OCI-LY7 (cell line): Measurements from ENCODE around the gene DNASE2. TPM values are rescaled to one million over a fixed set of nuclear protein-coding genes. Genes with fewer than 3 reads are reported as not detected.

Experiments used
- BruUV-seq: library from RNA; stranded (reverse); fragments of 400-500 nt; replicated peaks from 2 replicates; lab custom pipeline; 2021; lab: Mats Ljungman, UMichigan
- CTCF ChIA-PET: fragments of 300-600 bp; sonication (Branson Sonifier 250); formaldehyde crosslinking; loops from one replicate; lab custom pipeline; 2022; ENCODE audit warnings: antibody characterized with exemption; ENCODE audit not compliant: unreplicated experiment; lab: Charles Lee
- POLR2A ChIA-PET: fragments of 300-600 bp; sonication (Branson Sonifier 250); formaldehyde crosslinking; loops from one replicate; lab custom pipeline; 2022; ENCODE audit warnings: antibody characterized with exemption; lab: Charles Lee
- DNase-seq: peaks from one replicate; pipeline ENCODE4 v3.0.0-alpha.2; 2015; ENCODE audit warnings: low spot score
- H2AFZ ChIP-seq: fragments of 200-600 bp; sonication (generic), shearing (Covaris generic); 2 replicates; pipeline ENCODE4 v1.6.1; 2014; ENCODE audit warnings: mild to moderate bottlenecking, antibody characterized with exemption, low read length, moderate library complexity
- H3K27ac ChIP-seq: fragments of 200-600 bp; sonication (generic); 2 replicates; pipeline ENCODE4 v1.5.1; 2014; ENCODE audit warnings: mixed run types, low read depth, mild to moderate bottlenecking, moderate library complexity, low read length, inconsistent platforms; ENCODE audit not compliant: poor library complexity, severe bottlenecking
- H3K36me3 ChIP-seq: fragments of 200-600 bp; sonication (generic); 2 replicates; pipeline ENCODE4 v1.6.1; 2014; ENCODE audit warnings: mild to moderate bottlenecking, antibody characterized with exemption, low read length, moderate library complexity, mixed read lengths; ENCODE audit not compliant: insufficient read depth
- H3K4me1 ChIP-seq: fragments of 200-600 bp; sonication (generic); 2 replicates; pipeline ENCODE4 v1.5.1; 2014; ENCODE audit warnings: mild to moderate bottlenecking, low read length; ENCODE audit not compliant: insufficient read depth, poor library complexity, severe bottlenecking
- H3K4me2 ChIP-seq: fragments of 200-600 bp; sonication (generic); 2 replicates; pipeline ENCODE4 v1.6.1; 2014; ENCODE audit warnings: mild to moderate bottlenecking, low read length
- H3K4me3 ChIP-seq: fragments of 200-600 bp; sonication (generic); 2 replicates; pipeline ENCODE4 v1.5.1; 2014; ENCODE audit warnings: mild to moderate bottlenecking, low read depth, low read length; ENCODE audit not compliant: poor library complexity, severe bottlenecking
- H3K79me2 ChIP-seq: fragments of 200-600 bp; sonication (generic); 2 replicates; pipeline ENCODE4 v1.6.1; 2016; ENCODE audit warnings: low read depth, mild to moderate bottlenecking, low read length, moderate library complexity, mixed read lengths; ENCODE audit not compliant: insufficient read depth
- H3K9me2 ChIP-seq: fragments of 200-600 bp; sonication (generic); 2 replicates; pipeline ENCODE4 v1.6.1; 2016; ENCODE audit warnings: mild to moderate bottlenecking, low read length, mixed read lengths; ENCODE audit not compliant: insufficient read depth
- H3K9me3 ChIP-seq: fragments of 200-600 bp; sonication (generic); 2 replicates; pipeline ENCODE4 v1.6.1; 2014; ENCODE audit warnings: mild to moderate bottlenecking, mixed run types, low read length, mixed read lengths
- H4K20me1 ChIP-seq: fragments of 200-600 bp; sonication (generic); 2 replicates; pipeline ENCODE4 v1.6.1; 2014; ENCODE audit warnings: mild to moderate bottlenecking, antibody characterized with exemption, low read length, moderate library complexity, mixed read lengths; ENCODE audit not compliant: insufficient read depth
- CTCF ChIP-seq: fragments of 200-600 bp; sonication (generic); conservative IDR thresholded peaks from 2 replicates; pipeline ENCODE4 v1.5.1; 2014; ENCODE audit warnings: mild to moderate bottlenecking, antibody characterized with exemption, low read length, moderate library complexity, mixed read lengths
- EZH2phosphoT487 ChIP-seq: fragments of 200-600 bp; sonication (generic); IDR thresholded peaks from 2 replicates; pipeline ENCODE4 v1.6.1; 2018; ENCODE audit warnings: low read depth, borderline replicate concordance, mild to moderate bottlenecking, mixed run types, antibody characterized with exemption, low read length, moderate library complexity, mixed read lengths
- intact Hi-C: fragments of 100-400 bp; cut with micrococcal nuclease; formaldehyde crosslinking; loops from one replicate; pipeline ENCODE4 v1.10.0; 2022; ENCODE audit not compliant: unreplicated experiment
- total RNA-seq, 2 experiments: library from RNA; depleted of rRNA in 1 of 2; stranded (reverse); fragments of >200 nt in 1 of 2; shearing (Covaris generic) in 1 of 2; gene quantifications; 2 replicates each; pipeline ENCODE4 v1.2.3, GENCODE V29; 2014 to 2022

DNASE2 gene
- total RNA-seq, 2 experiments from 2014 or later: 32.4 to 33.7 TPM

GRCh38 chr19:12833738-12834565, 47.3 kb downstream of the DNASE2 start:
- intact Hi-C loops: no loop called here
- no peaks in the 10 kb centered on the region for H3K9me3 ChIP-seq
- peak; percentile 58 for DNase-seq
- peak overlapping the region; percentile 73; the same call in 1 of the 2 replicates for H2AFZ ChIP-seq
- BruUV-seq: no TSS peak
- CTCF ChIA-PET: no interaction called here
- no peaks in the 10 kb centered on the region for H3K36me3 ChIP-seq
- H3K9me2 ChIP-seq: no peaks in the 10 kb centered on the region
- no peak overlapping the region for H3K27ac ChIP-seq
- H3K4me2 ChIP-seq: peak overlapping the region; percentile 72
- peaks cover 45% of the 10 kb centered on the region for H3K4me1 ChIP-seq
- H3K79me2 ChIP-seq: no peaks in the 10 kb centered on the region
- POLR2A ChIA-PET: interaction anchor here (0.5 kb wide), 1 partner anchor 118 kb away, joined by 3 read pairs; no protein-coding TSS in a partner anchor
- TF ChIP-seq CTCF (peak; percentile 36; the same call in 1 of the 2 replicates), EZH2phosphoT487 (no peak)
- peak overlapping the region; percentile 70 for H3K4me3 ChIP-seq
- no peaks in the 10 kb centered on the region for H4K20me1 ChIP-seq

DNA sequence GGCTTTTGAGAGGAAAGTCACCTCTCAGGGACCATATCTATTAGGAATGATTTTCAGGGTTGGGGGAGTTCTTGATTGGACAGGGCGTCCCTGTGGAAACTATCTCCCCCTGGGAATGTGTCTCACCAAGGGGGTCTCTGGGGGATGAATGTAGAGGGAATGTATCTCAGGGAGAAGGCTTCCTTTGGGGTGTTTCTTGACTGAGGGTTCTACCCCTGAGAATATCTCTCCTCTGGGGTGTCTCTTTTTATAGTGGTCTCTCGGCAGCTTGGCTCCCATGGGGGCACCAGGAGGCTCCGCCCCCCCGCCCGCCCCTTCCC, 47.9 kb downstream of the DNASE2 start:
- Histone ChIP-seq H3K27ac (no peak overlapping the region), H3K79me2 (no peaks in the 10 kb centered on the region), H2AFZ (no peak overlapping the region), H3K4me1 (peaks cover 40% of the 10 kb centered on the region), H3K4me2 (peak overlapping the region; percentile 67), H3K36me3 (no peaks in the 10 kb centered on the region), H3K9me3 (no peaks in the 10 kb centered on the region), H3K9me2 (no peaks in the 10 kb centered on the region), H3K4me3 (peak overlapping the region; percentile 70), H4K20me1 (no peaks in the 10 kb centered on the region)
- BruUV-seq: no TSS peak
- POLR2A ChIA-PET: no interaction called here
- intact Hi-C loops: no loop called here
- DNase-seq: no peak
- CTCF ChIA-PET: no interaction called here
- TF ChIP-seq EZH2phosphoT487 (no peak), CTCF (no peak)

- Histone ChIP-seq H3K79me2 (no peaks in the 10 kb centered on the region), H3K27ac (no peak overlapping the region), H3K4me3 (no peak overlapping the region), H4K20me1 (no peaks in the 10 kb centered on the region), H3K9me3 (no peaks in the 10 kb centered on the region), H2AFZ (no peak overlapping the region), H3K9me2 (no peaks in the 10 kb centered on the region), H3K4me1 (peaks cover 8% of the 10 kb centered on the region), H3K4me2 (peak overlapping the region; percentile 33), H3K36me3 (no peaks in the 10 kb centered on the region)
- BruUV-seq: no TSS peak
- DNase-seq: peak; percentile 58
- intact Hi-C loops: no loop called here
- ChIA-PET CTCF (interaction anchor here (0.7 kb wide), 1 partner anchor 19 kb away, joined by 4 read pairs; no protein-coding TSS in a partner anchor), POLR2A (interaction anchor here (0.8 kb wide), 1 partner anchor 15 kb away, joined by 3 read pairs; no protein-coding TSS in a partner anchor)
- TF ChIP-seq EZH2phosphoT487 (no peak), CTCF (no peak)
Measured at GRCh38 chr19:12828494-12828893, 52.8 kb downstream of the DNASE2 start.
